ENCODE data around the gene STKLD1.
"Not testable (repeated sequence)": the region's sequence is repeated elsewhere in the genome, so short reads cannot be mapped to it uniquely, and the experiment has no call there.

The STKLD1 gene

DNA sequence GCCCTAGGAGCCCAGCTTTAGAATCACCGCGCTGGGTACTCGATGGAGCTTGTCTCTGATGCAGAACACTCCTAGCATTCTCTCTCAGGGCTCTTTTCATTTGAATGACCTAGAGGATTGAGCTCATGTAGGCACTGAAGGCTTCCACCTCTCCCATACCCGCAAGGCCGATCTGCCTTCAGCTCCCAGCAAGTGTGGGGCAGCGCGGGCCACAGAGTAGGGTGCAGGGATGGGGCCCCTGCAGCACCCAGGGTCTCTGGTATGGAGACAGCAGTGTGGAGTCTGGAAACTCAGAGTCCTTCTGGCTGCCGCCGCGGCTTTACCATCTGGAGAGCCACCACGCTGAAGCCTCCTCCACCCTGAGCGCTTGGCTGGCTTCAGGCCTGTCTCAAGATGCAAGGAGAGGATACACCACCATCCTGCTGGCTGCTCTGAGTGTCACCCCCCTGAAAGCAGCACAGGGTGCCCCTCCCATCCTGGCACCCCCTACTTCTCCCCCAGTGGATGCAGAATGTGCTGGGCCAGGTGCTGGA is 12.9 kb downstream of the STKLD1 start:
- DNase-seq, result no peak

DNA sequence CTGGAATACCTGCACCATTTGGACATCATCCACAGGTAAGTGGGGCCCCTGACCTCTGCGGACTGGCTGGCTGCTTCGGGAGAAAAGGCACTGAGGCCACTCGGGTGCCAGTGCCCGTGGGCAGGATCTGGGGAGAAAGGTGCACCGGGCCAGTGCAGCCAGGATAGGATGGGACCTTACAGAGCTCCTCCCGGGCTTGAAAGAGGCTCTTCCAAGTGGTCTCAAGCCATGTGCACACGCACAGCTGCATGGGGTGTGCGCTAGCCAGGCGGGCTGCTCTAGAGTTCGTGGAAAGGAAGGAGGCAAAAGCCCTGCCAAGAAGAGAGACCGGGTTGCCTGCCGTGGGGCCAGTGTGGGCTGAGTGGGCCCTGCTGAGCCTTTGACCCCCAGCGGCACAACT is 13.4 kb downstream of the STKLD1 start:
- DNase-seq, result no peak

DNA sequence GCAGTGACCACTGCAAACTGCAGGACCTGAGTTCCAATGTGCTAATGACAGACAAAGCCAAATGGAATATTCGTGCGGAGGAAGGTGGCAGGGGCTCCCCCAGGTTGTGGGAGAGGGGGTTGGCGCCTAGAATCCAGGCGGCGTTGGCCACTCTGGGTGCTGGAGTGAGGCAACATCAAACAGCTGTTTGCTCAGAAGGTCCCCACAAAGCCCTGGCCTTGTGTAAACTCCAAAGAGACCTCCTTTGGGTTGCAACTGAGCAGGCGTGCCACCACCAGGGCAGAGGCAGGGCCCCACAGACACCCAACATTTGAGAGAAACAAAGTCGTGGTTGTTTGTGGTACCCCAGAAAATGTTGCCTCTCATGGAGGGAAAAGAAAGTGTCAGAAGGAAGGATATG is 14.5 kb downstream of the STKLD1 start:
- no peak for DNase-seq

DNA sequence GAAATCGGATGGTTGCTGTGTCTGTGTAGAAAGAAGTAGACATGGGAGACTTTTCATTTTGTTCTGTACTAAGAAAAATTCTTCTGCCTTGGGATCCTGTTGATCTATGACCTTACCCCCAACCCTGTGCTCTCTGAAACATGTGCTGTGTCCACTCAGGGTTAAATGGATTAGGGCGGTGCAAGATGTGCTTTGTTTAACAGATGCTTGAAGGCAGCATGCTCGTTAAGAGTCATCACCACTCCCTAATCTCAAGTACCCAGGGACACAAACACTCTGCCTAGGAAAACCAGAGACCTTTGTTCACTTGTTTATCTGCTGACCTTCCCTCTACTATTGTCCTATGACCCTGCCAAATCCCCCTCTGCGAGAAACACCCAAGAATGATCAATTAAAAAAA is 15.3 kb downstream of the STKLD1 start:
- DNase-seq, result not testable (repeated sequence)

DNA sequence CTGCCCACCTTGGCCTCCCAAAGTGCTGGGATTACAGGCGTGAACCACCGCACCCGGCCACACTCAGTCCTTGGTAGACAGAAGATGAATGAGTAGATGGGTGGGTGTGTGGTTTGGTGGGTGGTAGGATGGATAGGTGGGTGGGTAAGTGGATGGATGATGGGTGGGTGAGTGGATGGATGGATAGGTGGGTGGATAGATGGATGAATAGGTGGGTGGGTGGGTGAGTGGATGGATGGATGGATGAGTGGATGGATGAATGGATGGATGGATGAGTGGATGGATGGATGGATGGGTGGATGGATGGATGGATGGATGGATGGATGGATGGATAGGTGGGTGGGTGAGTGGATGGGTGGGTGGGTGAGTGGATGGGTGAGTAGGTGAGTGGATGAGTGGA is 16.1 kb downstream of the STKLD1 start:
- DNase-seq, result not testable (repeated sequence)

DNA sequence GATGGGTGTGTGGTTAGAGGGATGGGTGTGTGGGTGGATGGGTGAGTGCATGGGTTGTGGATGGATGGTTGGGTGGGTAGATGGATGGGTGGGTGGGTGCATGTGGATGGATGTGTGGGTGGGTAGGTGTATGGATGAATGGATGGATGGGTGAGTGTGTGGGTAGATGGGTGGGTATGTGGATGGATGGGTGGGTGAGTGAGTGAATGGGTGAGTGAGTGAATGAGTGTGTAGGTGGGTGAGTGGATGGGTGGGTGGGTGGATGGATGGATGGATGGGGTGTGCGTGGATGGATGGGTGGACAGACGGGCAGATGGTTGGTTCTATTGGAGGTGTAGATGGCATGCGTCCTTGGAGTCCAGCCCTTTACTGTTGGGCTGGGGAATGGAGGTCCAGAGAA is 17.2 kb downstream of the STKLD1 start:
- DNase-seq, result no peak

DNA sequence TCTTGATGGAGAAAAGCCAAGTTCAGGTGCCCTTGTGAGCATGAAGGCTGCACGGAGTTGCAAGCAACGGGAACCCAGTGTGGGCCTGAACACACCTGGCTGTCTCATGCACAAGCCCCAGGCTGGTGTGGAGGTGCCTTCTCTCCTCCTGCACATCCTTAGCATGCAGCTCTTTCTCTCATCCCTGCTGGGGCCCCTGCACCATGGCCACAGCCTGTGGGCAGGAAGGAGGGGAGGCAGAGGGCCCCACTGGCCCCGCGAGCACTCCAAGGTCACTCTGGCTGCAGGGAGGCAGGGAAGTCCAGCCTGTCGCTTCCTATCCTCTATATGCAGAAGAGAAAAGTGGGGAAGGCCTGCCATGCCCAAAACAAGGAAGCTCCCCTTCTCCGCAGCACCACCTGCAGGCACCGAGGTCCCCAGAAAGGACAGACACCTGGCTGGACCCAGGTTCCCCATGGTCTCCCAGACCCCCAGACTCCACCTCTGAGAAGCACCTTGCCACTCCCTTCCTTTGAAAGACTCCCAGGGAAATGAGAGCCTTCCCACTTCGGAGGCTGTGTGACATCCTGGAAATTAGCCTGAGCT is 18.6 kb downstream of the STKLD1 start:
- no peak for DNase-seq

DNA sequence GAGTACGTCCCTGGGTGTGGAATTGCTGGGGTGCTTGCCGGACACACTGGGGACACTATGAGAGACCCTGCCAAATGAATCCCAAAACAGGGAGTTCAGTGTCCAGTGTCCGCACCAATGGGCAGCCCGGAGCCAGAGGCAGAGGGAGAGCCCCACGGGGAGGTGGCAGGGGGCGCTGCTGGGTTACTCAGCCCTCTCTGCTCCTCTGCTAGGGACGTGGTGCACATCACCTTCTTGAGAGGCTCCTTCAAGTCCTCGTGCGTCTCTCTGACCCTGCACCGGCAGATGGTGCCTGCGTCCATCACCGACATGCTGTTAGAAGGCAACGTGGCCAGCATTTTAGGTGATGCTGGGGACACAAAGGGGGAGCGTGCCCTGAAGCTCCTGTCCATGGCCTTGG is 20.8 kb downstream of the STKLD1 start:
- DNase-seq, result no peak

DNA sequence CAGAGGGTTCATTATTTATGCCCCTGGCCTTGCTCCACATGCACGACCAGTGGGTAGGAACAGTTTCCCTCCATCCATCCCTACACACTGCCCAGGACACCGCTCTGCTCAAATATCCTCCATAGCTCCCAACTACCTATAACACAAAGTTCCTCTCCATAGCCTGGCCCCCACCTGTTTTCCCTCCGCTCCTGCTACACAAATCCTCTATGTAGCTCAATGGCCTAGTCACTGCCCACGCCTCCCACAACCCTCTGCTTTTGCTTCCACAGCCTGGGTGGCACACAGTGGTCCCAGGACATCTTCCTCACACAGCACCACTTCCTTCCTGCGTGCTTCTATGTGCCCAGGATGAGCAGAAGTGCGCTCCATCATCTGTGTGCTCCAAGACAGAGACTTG is 21.2 kb downstream of the STKLD1 start:
- DNase-seq, result no peak

DNA sequence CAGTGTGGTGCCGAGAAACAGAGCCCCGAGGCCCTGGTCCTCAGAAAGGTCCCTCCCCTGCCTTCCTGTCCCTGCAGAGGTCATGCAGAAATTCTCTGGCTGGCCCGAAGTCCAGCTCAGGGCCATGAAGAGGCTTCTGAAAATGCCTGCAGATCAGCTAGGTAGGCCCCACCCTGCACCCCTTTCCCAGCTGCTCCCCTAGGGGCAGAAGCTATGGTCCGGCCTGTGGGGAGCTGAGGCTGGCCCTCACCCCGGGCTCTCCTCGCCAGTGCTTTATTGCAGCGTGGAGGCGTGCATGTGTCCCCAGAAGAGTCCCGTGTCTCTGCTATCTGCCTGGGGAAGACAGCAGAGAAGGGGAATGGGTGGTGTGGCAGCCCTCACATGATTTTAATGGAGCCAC is 21.7 kb downstream of the STKLD1 start:
- no peak for DNase-seq

DNA sequence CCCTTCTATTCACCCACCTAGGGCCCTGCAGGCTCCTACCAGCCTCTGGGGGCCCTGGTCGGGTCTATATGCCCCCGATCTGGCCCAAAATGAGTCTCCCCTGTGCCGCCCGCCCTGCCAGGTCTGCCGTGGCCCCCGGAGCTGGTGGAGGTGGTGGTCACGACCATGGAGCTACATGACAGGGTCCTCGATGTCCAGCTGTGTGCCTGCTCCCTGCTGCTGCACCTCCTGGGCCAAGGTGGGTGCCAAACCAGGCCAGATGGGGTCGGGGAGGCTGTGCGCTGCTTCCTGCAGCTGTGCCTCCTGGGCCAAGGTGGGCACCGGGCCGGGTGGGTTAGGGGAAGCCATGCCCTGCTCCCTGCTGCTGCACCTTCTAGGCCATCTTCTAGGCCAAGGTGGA is 24.1 kb downstream of the STKLD1 start:
- DNase-seq, result no peak

DNA sequence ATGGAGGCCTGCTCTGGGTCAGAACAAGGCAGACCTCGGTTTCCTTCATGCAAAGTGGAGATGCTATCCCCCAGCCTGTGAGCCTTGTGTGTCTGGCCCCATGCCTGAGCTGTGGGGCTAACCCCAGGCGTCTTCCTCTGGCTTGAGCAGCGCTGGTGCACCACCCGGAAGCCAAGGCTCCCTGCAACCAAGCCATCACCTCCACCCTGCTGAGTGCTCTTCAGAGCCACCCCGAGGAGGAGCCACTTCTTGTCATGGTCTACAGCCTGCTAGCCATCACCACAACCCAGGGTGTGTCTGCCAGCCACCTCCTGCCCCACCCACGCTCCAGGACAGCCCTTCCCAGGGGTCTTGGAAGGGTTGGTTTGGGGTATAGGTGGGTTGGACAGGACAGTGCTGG is 25.4 kb downstream of the STKLD1 start:
- no peak for DNase-seq

DNA sequence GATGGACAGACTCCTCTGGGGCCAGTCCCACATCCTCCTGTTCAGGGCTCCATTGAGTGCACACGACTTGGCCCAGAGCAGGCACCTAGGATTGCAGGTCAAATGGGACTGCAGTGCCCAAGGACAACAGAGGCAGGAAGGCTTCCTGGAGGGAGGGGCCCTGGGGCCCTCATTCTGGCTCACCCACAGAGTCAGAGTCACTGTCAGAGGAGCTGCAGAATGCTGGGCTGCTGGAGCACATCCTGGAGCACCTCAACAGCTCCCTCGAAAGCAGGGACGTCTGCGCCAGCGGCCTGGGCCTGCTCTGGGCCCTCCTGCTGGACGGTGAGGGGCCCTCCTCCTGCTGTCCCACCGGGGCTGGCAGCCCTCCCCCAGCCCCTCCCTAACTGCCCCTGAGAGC is 26.5 kb downstream of the STKLD1 start:
- DNase-seq, result no peak

DNA sequence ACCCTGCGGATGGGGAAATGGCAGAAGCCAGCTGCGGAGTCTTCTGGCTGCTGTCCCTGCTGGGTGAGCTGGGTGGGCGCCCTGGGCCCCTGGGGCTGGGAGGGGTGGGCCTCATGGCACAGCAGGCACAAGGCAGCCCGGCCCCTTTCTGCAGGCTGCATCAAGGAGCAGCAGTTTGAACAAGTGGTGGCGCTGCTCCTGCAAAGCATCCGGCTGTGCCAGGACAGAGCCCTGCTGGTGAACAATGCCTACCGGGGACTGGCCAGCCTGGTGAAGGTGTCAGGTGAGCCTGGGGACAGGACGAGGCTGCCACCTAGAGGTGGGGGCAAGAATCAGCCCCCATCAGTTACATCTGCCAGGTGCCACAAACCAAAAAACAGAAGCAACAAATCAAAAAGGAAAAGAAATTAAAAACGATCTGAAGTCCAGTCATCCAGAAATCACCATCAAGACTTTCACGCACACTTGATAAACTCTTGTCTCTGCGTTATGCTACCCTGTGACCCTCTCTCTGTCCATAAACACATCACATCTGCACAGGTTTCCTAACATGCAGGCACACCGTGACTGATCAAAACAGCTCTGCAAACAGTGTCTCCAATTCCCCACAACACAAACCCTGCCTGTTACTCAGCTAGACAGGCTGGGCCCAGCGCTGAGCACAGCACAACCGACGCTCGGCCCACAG is 27.7 kb downstream of the STKLD1 start:
- DNase-seq, result peak; percentile 33

DNA sequence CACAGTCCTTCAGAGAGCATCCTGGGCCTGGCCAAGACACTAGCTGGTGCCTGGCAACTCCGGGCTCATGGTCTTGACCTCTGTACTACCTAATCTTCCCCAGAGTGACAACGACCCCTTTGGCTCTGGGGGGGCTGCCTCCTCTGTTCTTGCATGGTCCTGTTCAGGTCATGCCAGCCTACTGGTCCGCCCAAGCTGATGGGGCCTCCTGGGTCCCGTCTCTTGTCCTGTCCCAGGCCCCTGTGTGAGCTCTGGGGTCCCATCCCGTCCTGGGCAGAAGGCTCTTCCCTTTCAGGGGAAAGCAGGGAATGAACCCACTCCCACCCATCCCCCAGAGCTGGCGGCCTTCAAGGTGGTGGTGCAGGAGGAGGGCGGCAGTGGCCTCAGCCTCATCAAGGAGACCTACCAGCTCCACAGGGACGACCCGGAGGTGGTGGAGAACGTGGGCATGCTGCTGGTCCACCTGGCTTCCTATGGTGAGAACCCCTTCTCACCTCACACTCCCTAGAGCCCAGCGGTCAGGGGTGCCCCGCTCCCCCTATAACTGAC is 28.4 kb downstream of the STKLD1 start:
- DNase-seq, result no peak

DNA sequence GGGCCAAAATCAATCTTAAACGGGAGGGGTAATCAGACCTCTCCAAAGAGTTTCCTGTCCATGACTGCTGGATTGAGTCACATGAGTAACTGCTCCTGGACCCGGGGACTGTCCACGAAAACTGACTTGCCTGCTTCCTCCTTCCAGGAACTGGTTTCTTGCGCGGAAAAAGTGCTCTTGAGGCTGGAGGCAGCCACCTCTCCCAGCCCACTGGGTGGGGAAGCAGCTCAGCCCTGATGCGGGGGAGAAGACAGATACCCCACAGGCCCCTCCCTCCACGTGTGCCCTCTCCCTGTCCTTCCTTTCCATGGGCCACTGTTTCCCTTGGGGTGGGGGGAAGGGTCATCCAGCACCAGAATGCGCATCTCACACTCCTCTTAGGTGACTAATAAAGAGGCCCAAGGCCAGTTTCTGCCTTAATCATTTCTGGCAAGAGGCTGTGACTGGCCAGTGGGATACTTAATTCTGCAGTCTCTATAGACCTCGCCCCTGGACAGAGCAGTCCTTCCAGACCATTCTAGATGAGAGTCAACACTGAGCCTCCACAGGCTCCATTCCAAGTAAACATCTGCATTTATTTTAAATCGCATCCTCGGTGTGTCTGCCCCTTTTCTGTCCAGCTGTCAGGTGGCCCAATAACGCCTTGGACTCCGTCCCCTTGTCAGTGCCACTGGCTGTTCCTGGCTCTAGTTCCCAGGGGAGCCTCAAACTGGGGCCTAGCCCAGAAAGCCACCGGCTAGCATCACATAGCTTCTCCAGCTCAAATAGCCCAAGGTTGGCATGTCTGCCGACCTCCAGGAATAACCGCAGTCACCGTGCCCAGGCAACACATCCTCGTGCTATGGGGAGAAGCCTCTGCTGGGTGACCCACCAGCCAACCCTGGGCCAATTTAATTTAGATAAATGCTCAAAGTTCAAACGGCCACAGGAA is 29.6 kb downstream of the STKLD1 start:
- DNase-seq, result no peak

DNA sequence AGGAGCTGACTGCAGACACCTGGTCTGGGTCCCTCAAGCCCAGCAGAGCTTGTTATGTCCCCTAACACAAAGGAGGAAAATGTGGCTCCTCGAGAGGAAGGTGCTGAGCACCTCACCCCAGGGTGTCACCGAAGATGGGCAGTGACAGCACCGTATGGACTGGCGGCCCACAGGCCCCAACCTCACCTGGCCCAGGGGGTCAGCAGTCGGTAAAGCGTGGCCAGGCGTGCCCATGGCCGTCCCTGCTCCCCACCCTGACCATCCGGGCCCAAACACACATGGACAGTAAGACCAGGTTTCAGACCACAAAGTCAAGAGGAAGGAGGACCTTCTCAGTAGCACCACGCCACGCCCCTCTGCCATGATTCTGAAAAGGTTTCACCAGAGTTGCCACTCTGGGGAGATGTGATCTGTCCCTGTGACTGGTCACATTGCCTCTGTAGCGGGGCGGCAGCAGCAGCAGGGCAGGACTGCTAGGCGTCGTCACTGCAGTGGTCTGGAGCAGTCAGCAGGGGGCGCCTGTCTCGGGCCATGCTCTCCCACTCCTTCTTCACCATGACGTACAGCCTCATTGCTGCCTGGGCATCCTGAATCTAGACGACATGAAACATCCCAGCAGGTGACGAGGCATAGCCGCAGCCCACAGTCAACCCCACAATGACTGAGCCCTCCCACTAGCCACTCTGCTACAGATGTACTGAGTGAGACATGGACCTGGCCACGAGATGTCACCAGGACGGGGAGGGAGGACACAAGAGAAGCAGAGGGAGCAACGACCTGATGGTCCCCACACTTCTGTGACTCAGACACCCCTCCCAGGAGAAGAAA is 30.5 kb downstream of the STKLD1 start:
- DNase-seq, result peak; percentile 53

DNA sequence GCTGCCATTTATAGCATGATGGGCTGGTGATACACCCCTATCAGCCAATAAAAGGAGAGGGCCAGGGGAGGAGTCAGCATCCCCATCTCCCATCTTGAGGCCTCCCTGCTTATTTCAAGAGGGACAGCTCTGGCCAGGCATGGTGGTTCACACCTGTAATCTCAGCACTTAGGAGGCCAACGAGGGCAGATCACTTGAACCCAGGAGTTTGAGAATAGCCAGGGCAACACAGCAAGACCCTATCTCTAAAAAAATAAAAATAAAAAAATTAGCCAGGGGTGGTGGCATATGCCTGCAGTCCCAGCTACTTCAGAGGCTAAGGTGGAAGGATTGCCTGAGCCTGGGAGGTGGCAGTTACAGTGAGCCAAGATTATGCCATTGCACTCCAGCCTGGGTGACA is 31.9 kb downstream of the STKLD1 start:
- no peak for DNase-seq

DNA sequence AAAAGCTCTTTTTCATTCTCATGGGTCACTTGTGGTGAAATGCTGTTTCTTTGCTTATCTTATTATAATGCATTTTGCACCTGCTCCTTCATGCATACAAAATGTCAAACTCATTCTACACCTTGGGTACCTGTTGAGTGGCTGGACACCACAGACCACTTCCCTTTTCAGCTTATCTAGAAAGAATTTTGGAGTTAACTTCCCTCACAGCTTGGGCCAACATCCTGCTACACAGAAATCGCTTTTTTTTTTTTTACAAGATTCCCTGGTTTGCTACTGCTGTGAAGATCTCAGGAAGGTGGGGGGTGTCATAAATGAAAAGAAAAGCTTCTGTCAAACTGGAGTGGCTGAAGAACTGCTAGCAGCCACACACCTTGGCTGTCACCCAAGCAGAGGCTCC is 39.0 kb downstream of the STKLD1 start:
- no peak for DNase-seq

DNA sequence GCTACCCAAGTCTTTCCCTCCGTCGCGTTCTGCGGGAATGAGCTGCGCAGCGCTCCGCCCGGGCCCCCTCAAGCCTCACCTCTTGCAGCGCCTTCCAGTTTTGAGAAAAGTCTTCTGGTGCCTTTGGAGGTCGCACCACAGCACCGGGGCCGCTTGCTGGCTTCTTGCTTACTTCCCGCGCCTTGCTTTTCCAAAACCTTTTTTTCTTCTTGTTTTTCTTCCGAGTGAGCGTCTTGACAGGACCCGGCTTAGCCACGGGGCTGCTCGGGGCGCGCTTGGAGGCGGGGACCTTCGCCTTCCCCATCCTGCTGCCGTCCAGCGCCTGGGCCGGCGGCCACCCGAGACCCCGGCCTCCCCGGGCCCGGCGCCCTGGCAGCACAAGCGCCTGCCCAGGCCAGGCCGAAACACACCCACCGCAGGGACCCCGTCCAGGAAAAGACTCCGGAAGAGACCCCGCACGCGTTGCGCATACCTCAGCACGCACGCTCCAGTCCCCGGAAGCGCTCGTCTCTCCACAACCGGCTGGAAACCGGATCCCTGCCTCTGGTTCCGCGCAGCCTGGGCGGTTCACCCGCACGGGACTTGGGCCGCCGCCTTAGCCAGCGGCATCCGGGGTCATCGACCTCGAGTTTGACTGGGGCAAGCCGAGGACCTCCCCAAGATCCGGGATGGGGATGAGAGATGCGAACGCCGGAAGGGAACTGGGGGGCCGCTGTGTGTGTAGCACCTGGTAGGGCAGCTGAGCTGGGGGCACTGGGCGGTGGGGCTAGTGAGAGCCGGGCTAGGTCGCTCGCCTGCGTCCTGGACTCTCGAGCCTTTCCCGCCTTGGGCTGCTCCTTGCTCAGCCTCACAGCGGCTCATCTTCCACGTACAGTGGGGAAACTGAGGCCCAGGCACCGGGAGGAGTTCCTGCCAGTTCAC is 41.6 kb downstream of the STKLD1 start, which contains the start of gene REXO4:
REXO4 (minus strand) TSS at position 470 of the 921 bp plus-strand sequence; CDS start at position 304, 166 bp downstream.
- peak; percentile 87 for DNase-seq

DNA sequence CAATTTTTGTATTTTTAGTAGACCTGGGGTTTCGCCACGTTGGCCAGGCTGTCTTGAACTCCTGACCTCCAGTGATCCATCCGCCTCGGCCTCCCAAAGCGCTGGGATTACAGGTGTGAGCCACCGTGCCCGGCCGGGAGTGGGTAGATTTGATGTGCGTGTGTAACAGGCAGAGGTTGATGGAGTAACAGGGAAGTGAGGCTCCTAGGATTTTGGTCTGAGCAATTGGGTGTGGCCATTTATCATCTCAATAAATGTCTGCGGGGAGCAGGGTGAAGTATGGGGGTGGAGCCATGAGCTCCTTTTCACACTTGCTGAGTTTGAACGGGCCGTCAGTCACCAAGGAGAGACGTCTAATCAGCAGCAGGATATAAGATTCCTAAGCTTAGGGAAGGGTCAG is 42.8 kb downstream of the STKLD1 start:
- DNase-seq, result no peak

Data from NCI-H345 (cell line).